HG03095 (cell line): ENCODE results near the gene ADSS1.
A peak's percentile ranks its signal among the peaks of the same experiment; 100 is the strongest.
"Not testable (repeated sequence)": the region's sequence is repeated elsewhere in the genome, so short reads cannot be mapped to it uniquely, and the experiment has no call there.

Experiments used
- ATAC-seq: cut with Tn5 transposase; IDR thresholded peaks from one replicate; pipeline ENCODE4 v1.9.1; 2021; ENCODE audit warnings: moderate library complexity; ENCODE audit not compliant: unreplicated experiment

ADSS1 gene

GRCh38 chr14:104744484-104744883, 20.5 kb downstream of the ADSS1 start:
- ATAC-seq, result no peak

GRCh38 chr14:104745431-104745830, 21.4 kb downstream of the ADSS1 start:
- no peak for ATAC-seq

- no peak for ATAC-seq
Measured at GRCh38 chr14:104746071-104746545, 22.1 kb downstream of the ADSS1 start.

GRCh38 chr14:104746934-104747481, 23.0 kb downstream of the ADSS1 start:
- no peak for ATAC-seq

- ATAC-seq, result no peak
Measured at GRCh38 chr14:104747876-104748275, 23.8 kb downstream of the ADSS1 start.

GRCh38 chr14:104749111-104749649, 25.2 kb downstream of the ADSS1 start:
- ATAC-seq, result no peak

- ATAC-seq, result no peak
Measured at GRCh38 chr14:104750056-104750752, 26.2 kb downstream of the ADSS1 start.

GRCh38 chr14:104750753-104751057, 26.7 kb downstream of the ADSS1 start:
- not testable (repeated sequence) for ATAC-seq

- ATAC-seq, result no peak
Measured at GRCh38 chr14:104751539-104752422, 27.8 kb downstream of the ADSS1 start.

GRCh38 chr14:104752423-104752734, 28.4 kb downstream of the ADSS1 start:
- ATAC-seq, result peak; percentile 1

- peak; percentile 86 for ATAC-seq
Measured at GRCh38 chr14:104752735-104753527, 28.9 kb downstream of the ADSS1 start, which contains the start of gene SIVA1. SIVA1 (plus strand) TSS chr14:104753147; CDS start chr14:104753202, 55 bp downstream.

- no peak for ATAC-seq
Measured at GRCh38 chr14:104753528-104754212, 29.6 kb downstream of the ADSS1 start.

GRCh38 chr14:104754213-104754851, 30.3 kb downstream of the ADSS1 start:
- no peak for ATAC-seq

GRCh38 chr14:104755621-104756020, 31.6 kb downstream of the ADSS1 start:
- no peak for ATAC-seq

GRCh38 chr14:104756477-104757237, 32.6 kb downstream of the ADSS1 start:
- no peak for ATAC-seq

- ATAC-seq, result no peak
Measured at GRCh38 chr14:104757238-104757585, 33.2 kb downstream of the ADSS1 start.

- ATAC-seq, result no peak
Measured at GRCh38 chr14:104757681-104758392, 33.8 kb downstream of the ADSS1 start.
